Astrocyte (in vitro differentiated cells and primary cell): ENCODE results near the gene C1orf198.

Source experiments
- CTCF ChIP-seq: IDR thresholded peaks from 2 replicates; pipeline ENCODE4 v1.5.1; 2011; ENCODE audit warnings: low read depth, mild to moderate bottlenecking, inconsistent platforms, low read length, moderate library complexity; ENCODE audit not compliant: insufficient read depth
- EZH2 ChIP-seq: IDR thresholded peaks from 2 replicates; pipeline ENCODE4 v1.6.1; 2012; ENCODE audit warnings: mild to moderate bottlenecking, low read length, inconsistent platforms; ENCODE audit not compliant: insufficient read depth

- no peak for TF ChIP-seq CTCF
- no peak for TF ChIP-seq EZH2
These were observed 75.4 kb downstream of the C1orf198 start for GRCh38 chr1:230792691-230793462.
